ENCODE results near the gene DOCK6.

Gene DOCK6

GRCh38 chr19:11214387-11214786, 47.9 kb downstream of the DOCK6 start:
- no peak for DNase-seq

- no peak for DNase-seq
Measured at GRCh38 chr19:11210656-11210928, 51.7 kb downstream of the DOCK6 start.

- DNase-seq = no peak
Measured at GRCh38 chr19:11209839-11210655, 52.3 kb downstream of the DOCK6 start.

GRCh38 chr19:11208561-11209471, 53.5 kb downstream of the DOCK6 start:
- DNase-seq = no peak

DNA sequence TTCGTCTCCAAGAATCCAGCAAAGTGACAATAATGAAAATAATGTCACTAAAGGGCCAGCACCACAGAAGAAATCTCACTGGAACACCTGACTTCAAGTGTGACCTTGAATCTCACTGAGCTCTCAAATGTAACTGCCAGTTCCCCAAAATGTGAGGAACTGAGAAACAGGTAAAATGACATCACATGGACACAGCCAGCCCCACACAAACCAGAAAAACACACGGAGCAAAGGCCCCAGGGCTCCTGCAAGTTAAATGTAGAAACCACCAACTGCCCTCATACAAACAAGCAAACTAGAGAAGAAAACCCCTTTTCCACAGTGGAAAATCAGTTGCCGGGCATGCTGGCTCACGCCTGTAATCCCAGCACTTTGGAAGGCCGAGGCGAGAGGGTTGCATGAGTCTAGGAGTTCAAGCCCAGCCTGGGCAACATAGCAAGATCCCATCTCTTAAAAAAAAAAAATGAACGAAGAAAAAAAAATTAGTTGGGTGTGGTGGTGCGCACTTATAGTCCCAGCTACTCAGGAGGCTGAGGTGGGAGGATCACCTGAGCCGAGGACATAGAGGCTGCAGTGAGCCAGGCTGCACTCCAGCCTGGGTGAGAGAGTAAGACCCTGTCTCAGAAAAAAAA, 56.3 kb downstream of the DOCK6 start:
- no peak for DNase-seq

DNA sequence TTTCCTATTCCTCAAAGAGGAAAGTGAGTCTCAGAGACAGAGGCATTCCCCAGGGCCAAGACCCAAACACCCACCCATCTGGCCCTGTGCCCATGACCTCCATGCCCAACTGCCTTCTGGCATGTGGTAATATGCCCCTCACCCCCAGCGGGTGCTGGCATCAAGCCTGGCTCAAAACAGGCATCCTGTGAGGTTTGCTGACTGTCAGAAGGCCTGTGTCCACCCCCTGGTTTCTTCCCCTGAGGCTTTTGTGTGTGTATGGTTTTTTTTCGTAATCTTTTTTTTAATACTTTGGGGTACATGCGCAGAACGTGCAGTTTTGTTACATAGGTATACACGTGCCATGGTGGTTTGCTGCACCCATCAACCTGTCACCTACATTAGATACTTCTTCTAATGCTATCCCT, 57.4 kb downstream of the DOCK6 start:
- no peak for DNase-seq

GRCh38 chr19:11204076-11204602, 58.2 kb downstream of the DOCK6 start:
- no peak for DNase-seq

- DNase-seq = no peak
Measured at GRCh38 chr19:11203194-11204075, 58.9 kb downstream of the DOCK6 start.

- no peak for DNase-seq
Measured at GRCh38 chr19:11202488-11203193, 59.7 kb downstream of the DOCK6 start.

DNA sequence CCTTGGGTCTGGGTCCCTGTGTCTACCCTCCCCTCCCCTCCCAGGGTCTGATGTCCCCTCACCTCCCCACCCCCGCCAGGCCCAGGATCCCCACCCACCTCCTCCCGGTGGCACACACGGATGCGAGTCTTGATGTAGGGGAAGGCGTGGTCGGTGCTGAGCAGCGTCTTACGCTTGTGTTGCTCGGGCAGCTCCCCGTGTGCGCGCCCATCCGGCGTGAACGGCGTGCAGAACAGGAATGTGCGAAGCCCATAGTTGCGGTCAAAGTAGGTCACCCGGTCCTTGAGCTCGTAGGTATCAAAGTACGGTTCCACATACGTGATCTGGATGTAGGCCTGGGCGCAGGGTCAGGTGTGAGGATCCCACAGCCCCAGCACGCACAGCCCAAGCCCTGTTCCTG, 60.5 kb downstream of the DOCK6 start:
- no peak for DNase-seq

DNA sequence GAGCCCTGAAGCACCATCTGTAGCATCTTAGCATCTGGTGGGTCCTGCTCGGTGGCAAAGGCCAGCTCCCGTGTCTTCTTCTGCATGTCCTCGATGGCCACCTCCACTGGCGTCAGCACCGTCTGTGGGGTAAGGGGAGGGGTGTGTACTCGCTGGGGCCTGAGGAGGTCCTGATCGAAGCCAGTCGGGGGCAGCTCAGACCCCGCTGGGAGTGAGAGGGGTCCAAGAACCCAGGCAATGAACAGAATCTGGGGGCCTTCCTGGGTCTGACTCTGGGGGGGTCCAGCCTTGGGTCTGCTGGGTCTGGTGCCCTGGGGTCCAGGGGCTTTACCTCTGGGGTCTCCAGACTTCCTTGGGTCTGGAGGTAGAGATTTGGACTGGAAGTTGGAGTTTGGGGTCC, 61.4 kb downstream of the DOCK6 start:
- no peak for DNase-seq

DNA sequence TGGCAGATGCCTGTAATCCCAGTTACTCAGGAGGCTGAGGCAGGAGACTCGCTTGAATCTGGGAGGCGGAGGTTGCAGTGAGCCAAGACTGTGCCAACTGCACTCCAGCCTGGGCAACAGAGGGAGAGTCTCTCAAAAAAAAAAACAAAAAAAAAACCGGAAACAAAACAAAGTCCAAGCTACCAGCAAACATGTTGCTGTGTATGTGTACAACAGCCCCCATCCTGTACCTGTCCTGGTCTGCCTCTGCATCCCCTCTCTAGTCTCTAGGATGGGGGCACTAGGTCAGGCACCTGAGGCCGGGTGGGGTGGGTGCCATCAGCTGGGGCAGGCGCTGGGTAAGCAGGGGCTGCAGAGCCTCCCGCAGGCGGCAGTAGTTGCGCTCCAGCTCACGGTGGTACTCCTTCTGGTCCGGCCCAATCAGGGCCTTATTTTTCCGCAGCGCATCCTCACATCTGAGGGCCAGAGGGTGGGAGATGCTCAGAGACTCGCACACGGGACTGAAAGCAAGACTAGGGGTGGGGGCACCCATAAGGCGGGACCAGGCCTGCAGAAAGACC, 62.2 kb downstream of the DOCK6 start:
- no peak for DNase-seq

DNA sequence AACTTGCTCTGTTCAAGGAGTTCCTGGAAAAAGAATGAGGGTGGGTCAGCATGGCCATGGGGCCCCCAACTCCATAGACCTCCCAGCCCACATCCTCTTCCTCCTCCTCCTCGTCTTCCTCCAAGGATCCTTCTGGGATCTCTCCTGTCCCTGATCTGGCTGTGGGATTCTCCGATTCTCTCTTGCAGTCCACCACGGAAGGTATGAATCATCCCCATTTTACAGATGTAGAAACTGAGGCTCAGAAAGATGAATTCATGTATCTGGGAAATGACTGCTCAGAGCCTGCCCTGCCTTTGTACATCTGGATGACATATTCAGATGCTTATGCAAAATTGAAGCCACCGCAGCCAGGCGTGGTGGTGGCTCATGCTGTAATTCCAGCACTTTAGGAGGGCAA, 62.8 kb downstream of the DOCK6 start:
- DNase-seq = no peak

GRCh38 chr19:11198769-11199424, 63.4 kb downstream of the DOCK6 start:
- no peak for DNase-seq

- DNase-seq = no peak
Measured at GRCh38 chr19:11198175-11198534, 64.2 kb downstream of the DOCK6 start.

DNA sequence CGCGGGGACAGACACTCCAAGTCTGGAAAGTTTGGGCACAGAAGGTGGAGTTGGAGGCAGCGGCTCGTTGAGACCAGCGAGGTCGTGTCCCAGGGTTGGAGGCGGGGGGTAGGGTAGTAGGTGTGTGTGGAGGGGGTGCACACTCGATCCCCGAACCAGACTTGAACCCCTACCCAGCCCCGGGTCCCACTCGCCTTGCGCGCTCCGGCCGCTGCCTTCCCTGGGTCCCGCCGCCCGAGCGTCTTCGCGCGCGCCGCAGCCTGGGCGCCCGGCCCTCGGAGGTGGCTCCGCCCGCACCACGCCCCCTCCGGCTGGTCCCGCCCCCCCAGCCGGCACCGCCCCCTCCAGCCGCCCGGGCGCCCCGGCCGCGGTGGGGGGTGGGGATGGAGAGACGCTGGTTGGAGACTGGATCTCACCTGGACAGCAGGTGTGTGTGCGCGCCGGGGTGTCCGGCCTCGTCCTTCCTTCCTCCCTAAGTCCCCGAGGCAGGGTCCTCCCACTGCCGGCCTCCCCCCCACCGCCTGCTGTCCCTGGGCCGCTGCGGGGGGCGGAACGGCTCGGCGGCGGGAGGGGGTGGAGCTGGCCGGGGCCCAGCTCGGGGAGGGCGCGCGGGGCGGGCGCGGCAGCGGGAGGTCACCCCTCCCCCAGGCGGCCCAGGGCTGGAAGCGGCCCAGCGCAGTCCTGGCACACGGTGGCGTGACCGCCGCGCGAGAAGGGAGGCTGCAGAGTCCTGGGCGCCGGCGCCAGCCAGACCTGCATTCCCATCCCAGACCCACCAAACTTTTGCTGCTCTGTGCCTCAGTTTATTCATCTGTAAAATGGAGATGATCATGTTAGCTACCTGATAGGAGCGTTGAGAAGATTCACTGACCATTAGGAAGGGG, 64.8 kb downstream of the DOCK6 start, which contains the start of gene KANK2:
KANK2 (minus strand) TSS at position 255 of the 884 bp plus-strand sequence. CDS start 3,034 bp downstream, outside the sequence.
- DNase-seq = peak; percentile 59

DNA sequence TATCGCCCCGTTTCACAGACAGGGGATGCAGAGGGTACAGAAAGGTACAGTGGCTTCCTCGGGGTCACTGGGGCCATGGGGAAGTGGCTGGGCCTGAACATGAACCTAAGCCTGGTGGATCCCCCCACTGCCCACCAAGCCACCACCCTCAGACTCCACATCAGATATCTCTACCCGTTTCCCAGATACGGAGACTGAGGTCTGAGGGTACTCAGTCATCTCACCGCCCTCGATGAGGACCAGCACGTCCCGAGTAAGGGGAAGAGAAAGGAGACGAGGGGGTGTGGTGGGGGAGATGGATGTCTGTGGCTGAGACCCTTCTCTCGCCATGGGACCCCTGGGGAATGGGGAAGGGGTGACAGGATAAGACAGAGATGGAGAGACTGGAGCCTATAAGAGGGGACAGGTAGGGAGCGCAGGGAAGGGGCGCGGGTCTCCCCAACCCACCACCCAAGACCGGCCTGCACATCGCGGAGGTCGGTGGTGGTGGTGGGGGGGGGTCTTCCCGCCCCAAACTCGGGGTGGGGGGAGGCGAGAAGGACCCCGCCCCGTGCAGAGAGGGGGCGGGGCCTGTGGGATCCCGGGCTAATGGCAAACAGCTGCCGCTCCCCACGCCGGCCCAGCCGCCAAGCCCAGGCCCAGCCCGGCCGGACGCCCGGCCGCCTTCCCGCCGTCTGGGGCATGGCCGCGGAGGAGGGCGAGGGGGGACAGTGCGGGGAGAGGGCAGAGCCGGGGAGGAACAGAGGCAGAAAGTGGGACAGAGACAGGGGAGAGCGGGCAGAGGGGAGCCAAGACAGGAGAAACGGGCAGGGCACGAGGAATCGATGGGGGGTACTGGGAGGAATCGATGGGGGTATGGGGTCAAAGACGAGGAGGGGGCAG, 65.7 kb downstream of the DOCK6 start:
- DNase-seq = no peak

DNA sequence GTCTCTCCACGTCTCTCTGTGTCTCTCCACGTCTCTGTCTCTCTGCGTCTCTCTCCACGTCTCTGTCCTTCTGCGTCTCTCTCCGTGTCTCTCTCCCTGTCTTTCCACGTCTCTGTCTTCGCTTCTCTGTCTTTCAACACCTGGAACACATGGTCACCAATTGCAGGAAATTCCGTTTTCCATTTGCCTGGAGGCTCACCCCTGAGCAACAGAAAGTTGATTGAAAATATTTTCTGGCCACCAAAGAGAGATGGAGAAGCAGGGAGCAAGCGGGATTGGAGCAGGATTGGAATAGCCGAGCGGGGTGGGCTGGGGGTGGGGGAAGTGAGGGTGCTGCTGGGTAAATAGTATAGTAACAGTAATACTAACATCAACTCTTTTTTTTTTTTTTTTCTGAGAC, 66.6 kb downstream of the DOCK6 start:
- DNase-seq = no peak
